ENCODE data around the gene CBX2. TPM values are rescaled to one million over a fixed set of nuclear protein-coding genes. Genes with fewer than 3 reads are reported as not detected.

Gene CBX2
- total RNA-seq: 1 to 10 TPM in 1 of 2 donors, under 1 TPM in 1; 0.95 to 2.1 TPM

- peaks cover 4% of the 10 kb centered on the region for H3K36me3 Mint-ChIP-seq
- peak; percentile 89 for DNase-seq (ENCODE audit: low spot score)
- peaks cover 58 to 68% of the 10 kb centered on the region in 2 donors for H3K27me3 Mint-ChIP-seq
- peak; percentile 92 to 94 for ATAC-seq
- peaks cover 7 to 16% of the 10 kb centered on the region in 2 donors for H3K4me1 Mint-ChIP-seq (ENCODE audit: low read depth in 2 of 2)
- no peaks in the 10 kb centered on the region for H3K9me3 Mint-ChIP-seq
- H3K27ac Mint-ChIP-seq: no peak within 1 kb of the TSS
- peak within 1 kb of the TSS; percentile 86 for H3K4me3 Mint-ChIP-seq
Observed at GRCh38 chr17:79777894-79778503, at the start of gene CBX2. CBX2 (plus strand) TSS chr17:79778148; CDS start chr17:79778236, 88 bp downstream.

- peak; percentile 77 to 87 for ATAC-seq
- peak; percentile 87 for DNase-seq (ENCODE audit: low spot score)
- peaks cover 13 to 23% of the 10 kb centered on the region in 2 donors for H3K4me1 Mint-ChIP-seq (ENCODE audit: low read depth in 2 of 2)
- no peaks in the 10 kb centered on the region for H3K27me3 Mint-ChIP-seq
- H3K27ac Mint-ChIP-seq: peak overlapping the region; percentile 43 to 73
- no peaks in the 10 kb centered on the region for H3K9me3 Mint-ChIP-seq
- H3K4me3 Mint-ChIP-seq: peak overlapping the region; percentile 42
- H3K36me3 Mint-ChIP-seq: no peaks in the 10 kb centered on the region
Observed at GRCh38 chr17:79728169-79728907, 49.6 kb upstream of the CBX2 start.

GRCh38 chr17:79728908-79729471 lies 49.0 kb upstream of the CBX2 start:
- peak overlapping the region; percentile 42 for H3K4me3 Mint-ChIP-seq
- peaks cover 15 to 25% of the 10 kb centered on the region in 2 donors for H3K4me1 Mint-ChIP-seq (ENCODE audit: low read depth in 2 of 2)
- ATAC-seq (no peak), DNase-seq (ENCODE audit: low spot score) (no peak)
- H3K9me3 Mint-ChIP-seq: no peaks in the 10 kb centered on the region
- peak overlapping the region; percentile 43 to 73 for H3K27ac Mint-ChIP-seq
- no peaks in the 10 kb centered on the region for H3K27me3 Mint-ChIP-seq
- no peaks in the 10 kb centered on the region for H3K36me3 Mint-ChIP-seq

- H3K4me1 Mint-ChIP-seq (ENCODE audit: low read depth in 2 of 2): peaks cover 15 to 25% of the 10 kb centered on the region in 2 donors
- no peak overlapping the region for H3K4me3 Mint-ChIP-seq
- H3K27ac Mint-ChIP-seq: peak overlapping the region in 1 of 2 donors; percentile 73
- ATAC-seq: no peak
- no peaks in the 10 kb centered on the region for H3K36me3 Mint-ChIP-seq
- H3K27me3 Mint-ChIP-seq: no peaks in the 10 kb centered on the region
- DNase-seq (ENCODE audit: low spot score): no peak
- no peaks in the 10 kb centered on the region for H3K9me3 Mint-ChIP-seq
Observed at GRCh38 chr17:79729761-79730160, 48.2 kb upstream of the CBX2 start.

GRCh38 chr17:79730437-79730768 lies 47.5 kb upstream of the CBX2 start:
- no peak overlapping the region for H3K27ac Mint-ChIP-seq
- H3K4me3 Mint-ChIP-seq: no peak overlapping the region
- DNase-seq (ENCODE audit: low spot score) (no peak), ATAC-seq (no peak)
- H3K36me3 Mint-ChIP-seq: no peaks in the 10 kb centered on the region
- no peaks in the 10 kb centered on the region for H3K9me3 Mint-ChIP-seq
- H3K4me1 Mint-ChIP-seq (ENCODE audit: low read depth in 2 of 2): peaks cover 15 to 25% of the 10 kb centered on the region in 2 donors
- H3K27me3 Mint-ChIP-seq: no peaks in the 10 kb centered on the region

DNA sequence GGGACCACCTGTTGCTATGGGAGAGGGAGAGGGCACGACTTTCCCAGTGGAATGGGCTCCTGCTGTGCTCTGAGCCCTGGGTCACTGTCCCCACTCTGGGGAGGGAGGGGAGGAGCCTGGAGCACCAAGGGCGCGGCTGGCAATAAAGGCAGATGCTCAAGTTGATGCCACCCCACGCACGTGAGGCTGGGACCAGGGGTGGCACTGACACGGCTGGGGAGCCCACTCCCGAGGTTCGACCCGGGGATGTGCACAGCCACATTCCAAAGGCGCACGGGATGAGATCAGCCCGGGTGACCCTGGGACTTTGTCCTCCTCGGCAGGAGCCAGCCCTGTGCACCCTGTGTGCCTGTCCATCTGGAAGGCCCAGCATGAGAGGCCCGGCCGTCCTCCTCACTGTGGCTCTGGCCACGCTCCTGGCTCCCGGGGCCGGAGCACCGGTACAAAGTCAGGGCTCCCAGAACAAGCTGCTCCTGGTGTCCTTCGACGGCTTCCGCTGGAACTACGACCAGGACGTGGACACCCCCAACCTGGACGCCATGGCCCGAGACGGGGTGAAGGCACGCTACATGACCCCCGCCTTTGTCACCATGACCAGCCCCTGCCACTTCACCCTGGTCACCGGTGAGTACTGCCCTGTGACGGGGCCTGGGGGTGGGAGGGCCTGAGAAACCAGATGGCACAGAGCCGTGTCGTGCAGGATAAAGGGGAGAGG lies 47.0 kb upstream of the CBX2 start, which contains the start of gene ENPP7:
TSS of gene ENPP7 (plus strand) at position 175 of the 715 bp plus-strand sequence. CDS start at position 372, 197 bp downstream.
- H3K4me1 Mint-ChIP-seq (ENCODE audit: low read depth in 2 of 2): peaks cover 15 to 25% of the 10 kb centered on the region in 2 donors
- no peak within 1 kb of the TSS for H3K4me3 Mint-ChIP-seq
- DNase-seq (ENCODE audit: low spot score): no peak
- H3K36me3 Mint-ChIP-seq: no peaks in the 10 kb centered on the region
- no peaks in the 10 kb centered on the region for H3K9me3 Mint-ChIP-seq
- no peak within 1 kb of the TSS for H3K27ac Mint-ChIP-seq
- ATAC-seq: no peak
- no peaks in the 10 kb centered on the region for H3K27me3 Mint-ChIP-seq

DNA sequence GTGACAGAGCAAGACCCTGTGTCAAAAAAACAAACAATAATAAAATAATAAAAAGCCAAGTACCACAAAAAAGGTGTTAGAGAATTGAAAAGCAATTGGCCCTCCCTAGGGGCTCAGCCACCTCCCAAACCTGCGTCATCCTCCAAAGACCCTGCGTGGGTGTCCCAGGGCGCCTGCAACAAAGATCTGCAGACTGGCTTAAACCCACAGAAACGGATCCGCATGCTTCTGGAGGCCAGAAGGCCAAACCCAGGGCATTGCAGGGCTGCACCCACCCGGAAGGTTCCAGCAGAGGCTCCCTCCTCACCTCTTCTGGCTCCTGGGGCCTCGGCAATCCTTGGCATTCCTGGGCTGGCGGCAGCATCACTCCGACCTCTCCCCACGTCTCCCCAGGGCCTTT lies 45.7 kb upstream of the CBX2 start:
- no peak overlapping the region for H3K4me3 Mint-ChIP-seq
- no peak for DNase-seq (ENCODE audit: low spot score)
- H3K27ac Mint-ChIP-seq: peak overlapping the region in 1 of 2 donors; percentile 92
- H3K36me3 Mint-ChIP-seq: no peaks in the 10 kb centered on the region
- H3K27me3 Mint-ChIP-seq: no peaks in the 10 kb centered on the region
- peaks cover 15 to 27% of the 10 kb centered on the region in 2 donors for H3K4me1 Mint-ChIP-seq (ENCODE audit: low read depth in 2 of 2)
- ATAC-seq: no peak
- no peaks in the 10 kb centered on the region for H3K9me3 Mint-ChIP-seq

- Mint-ChIP-seq H3K4me1 (ENCODE audit: low read depth in 2 of 2) (peaks cover 15 to 24% of the 10 kb centered on the region in 2 donors), H3K27me3 (no peaks in the 10 kb centered on the region), H3K27ac (peak overlapping the region in 1 of 2 donors; percentile 92), H3K4me3 (peak overlapping the region; percentile 48), H3K9me3 (no peaks in the 10 kb centered on the region), H3K36me3 (no peaks in the 10 kb centered on the region)
- DNase-seq (ENCODE audit: low spot score) (no peak), ATAC-seq (peak in 1 of 2 donors; percentile 73)
Observed at GRCh38 chr17:79732804-79733691, 44.9 kb upstream of the CBX2 start.

GRCh38 chr17:79733692-79734070 lies 44.3 kb upstream of the CBX2 start:
- Mint-ChIP-seq H3K27ac (peak overlapping the region in 1 of 2 donors; percentile 92), H3K36me3 (no peaks in the 10 kb centered on the region), H3K4me1 (ENCODE audit: low read depth in 2 of 2) (peaks cover 11 to 24% of the 10 kb centered on the region in 2 donors), H3K9me3 (no peaks in the 10 kb centered on the region), H3K4me3 (peak overlapping the region; percentile 34), H3K27me3 (peaks cover under 1 to 2% of the 10 kb centered on the region in 2 donors)
- DNase-seq (ENCODE audit: low spot score) (no peak), ATAC-seq (no peak)

DNA sequence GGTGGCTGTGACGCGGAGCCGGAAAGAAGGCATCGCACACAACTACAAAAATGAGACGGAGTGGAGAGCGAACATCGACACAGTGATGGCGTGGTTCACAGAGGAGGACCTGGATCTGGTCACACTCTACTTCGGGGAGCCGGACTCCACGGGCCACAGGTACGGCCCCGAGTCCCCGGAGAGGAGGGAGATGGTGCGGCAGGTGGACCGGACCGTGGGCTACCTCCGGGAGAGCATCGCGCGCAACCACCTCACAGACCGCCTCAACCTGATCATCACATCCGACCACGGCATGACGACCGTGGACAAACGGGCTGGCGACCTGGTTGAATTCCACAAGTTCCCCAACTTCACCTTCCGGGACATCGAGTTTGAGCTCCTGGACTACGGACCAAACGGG lies 42.9 kb upstream of the CBX2 start:
- ATAC-seq: no peak
- Mint-ChIP-seq H3K27me3 (peaks cover 15 to 16% of the 10 kb centered on the region in 2 donors), H3K4me1 (ENCODE audit: low read depth in 2 of 2) (peaks cover 11 to 15% of the 10 kb centered on the region in 2 donors), H3K36me3 (no peaks in the 10 kb centered on the region), H3K4me3 (no peak overlapping the region), H3K9me3 (no peaks in the 10 kb centered on the region), H3K27ac (no peak overlapping the region)
- no peak for DNase-seq (ENCODE audit: low spot score)

DNA sequence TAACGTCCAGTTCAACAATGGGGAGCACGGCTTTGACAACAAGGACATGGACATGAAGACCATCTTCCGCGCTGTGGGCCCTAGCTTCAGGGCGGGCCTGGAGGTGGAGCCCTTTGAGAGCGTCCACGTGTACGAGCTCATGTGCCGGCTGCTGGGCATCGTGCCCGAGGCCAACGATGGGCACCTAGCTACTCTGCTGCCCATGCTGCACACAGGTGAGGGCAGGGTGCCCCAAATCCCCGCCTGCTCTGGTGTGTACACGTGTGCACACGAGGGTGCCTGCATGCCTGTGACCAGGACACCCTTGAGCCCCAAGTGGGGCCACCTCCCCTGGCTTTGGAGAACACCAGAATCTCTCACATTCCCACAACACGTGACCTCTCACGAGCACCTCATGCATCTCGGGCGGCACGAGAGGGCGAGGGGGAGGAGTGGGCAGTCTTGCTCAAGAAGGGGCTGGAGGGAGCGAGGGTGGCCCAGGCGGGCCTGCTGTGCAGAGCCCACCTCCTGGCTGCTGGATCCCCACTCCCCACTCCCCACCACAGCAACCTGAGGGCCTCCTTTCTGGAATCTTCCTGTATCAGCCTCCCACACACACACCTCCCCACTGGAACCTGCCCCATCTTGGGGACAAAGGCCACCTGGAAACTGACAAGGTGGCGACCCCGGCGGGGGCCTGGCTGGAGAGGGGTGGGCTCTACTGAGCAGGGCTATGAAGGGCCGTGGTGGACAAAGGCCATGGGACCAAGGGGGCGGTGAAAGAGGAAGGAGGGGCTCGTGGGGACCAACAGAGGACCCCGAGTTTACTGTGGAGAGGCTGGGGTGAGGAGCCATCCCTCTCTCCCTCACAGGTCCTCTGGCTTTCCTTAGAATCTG lies 40.7 kb upstream of the CBX2 start:
- Mint-ChIP-seq H3K4me1 (ENCODE audit: low read depth in 2 of 2) (peaks cover 11 to 13% of the 10 kb centered on the region in 2 donors), H3K36me3 (no peaks in the 10 kb centered on the region), H3K9me3 (no peaks in the 10 kb centered on the region), H3K4me3 (no peak overlapping the region), H3K27ac (no peak overlapping the region), H3K27me3 (peaks cover 18 to 19% of the 10 kb centered on the region in 2 donors)
- DNase-seq (ENCODE audit: low spot score): no peak
- no peak for ATAC-seq

GRCh38 chr17:79737922-79738578 lies 39.9 kb upstream of the CBX2 start:
- Mint-ChIP-seq H3K4me1 (ENCODE audit: low read depth in 2 of 2) (peaks cover 5 to 7% of the 10 kb centered on the region in 2 donors), H3K4me3 (no peak overlapping the region), H3K27me3 (peaks cover 18 to 19% of the 10 kb centered on the region in 2 donors), H3K36me3 (no peaks in the 10 kb centered on the region), H3K9me3 (no peaks in the 10 kb centered on the region), H3K27ac (no peak overlapping the region)
- ATAC-seq: no peak
- DNase-seq (ENCODE audit: low spot score): no peak
